OCI-LY1 (cell line): ENCODE results near the gene TRIB2.

Experiments
- H2AFZ ChIP-seq: fragments of 200-600 bp; sonication (generic), shearing (Covaris generic); 2 replicates; pipeline ENCODE4 v1.6.0; 2014; ENCODE audit warnings: antibody characterized with exemption, mild to moderate bottlenecking, low read length
- H3F3A ChIP-seq: fragments of 200-600 bp; sonication (generic), shearing (Covaris generic); 2 replicates; pipeline ENCODE4 v1.6.0; 2014; ENCODE audit warnings: mild to moderate bottlenecking, antibody characterized with exemption, low read length, moderate library complexity; ENCODE audit not compliant: insufficient read depth
- H3K27ac ChIP-seq: fragments of 200-600 bp; sonication (generic); 2 replicates; pipeline ENCODE4 v1.5.1; 2014; ENCODE audit warnings: low read length, mixed run types, mild to moderate bottlenecking, low read depth; ENCODE audit not compliant: poor library complexity, severe bottlenecking
- H3K27me3 ChIP-seq: fragments of 200-600 bp; sonication (generic); 2 replicates; pipeline ENCODE4 v1.6.0; 2014; ENCODE audit warnings: antibody characterized with exemption, mild to moderate bottlenecking, low read length, moderate library complexity; ENCODE audit not compliant: insufficient read depth
- H3K36me3 ChIP-seq: fragments of 200-600 bp; sonication (generic); 2 replicates; pipeline ENCODE4 v1.6.1; 2014; ENCODE audit warnings: mild to moderate bottlenecking, antibody characterized with exemption, low read length, moderate library complexity, mixed read lengths; ENCODE audit not compliant: insufficient read depth
- H3K4me1 ChIP-seq: fragments of 200-600 bp; sonication (generic); 2 replicates; pipeline ENCODE4 v1.5.1; 2014; ENCODE audit warnings: mild to moderate bottlenecking, low read length, moderate library complexity; ENCODE audit not compliant: insufficient read depth, severe bottlenecking
- H3K4me2 ChIP-seq: fragments of 200-600 bp; sonication (generic), shearing (Covaris generic); 2 replicates; pipeline ENCODE4 v1.6.1; 2014; ENCODE audit warnings: low read length
- H3K4me3 ChIP-seq: fragments of 200-600 bp; sonication (generic); 2 replicates; pipeline ENCODE4 v1.5.1; 2014; ENCODE audit warnings: low read length, low read depth, mild to moderate bottlenecking, mixed read lengths; ENCODE audit not compliant: poor library complexity, severe bottlenecking
- H3K79me2 ChIP-seq: fragments of 200-600 bp; shearing (Covaris generic); 2 replicates; pipeline ENCODE4 v1.6.1; 2016; ENCODE audit warnings: mixed run types, low read length, mixed read lengths; ENCODE audit not compliant: insufficient read depth
- H3K9ac ChIP-seq: fragments of 200-600 bp; sonication (generic), shearing (Covaris generic); 2 replicates; pipeline ENCODE4 v1.6.1; 2014; ENCODE audit warnings: mild to moderate bottlenecking, low read length, mixed read lengths
- H3K9me2 ChIP-seq: fragments of 200-600 bp; sonication (generic), shearing (Covaris generic); 2 replicates; pipeline ENCODE4 v1.6.1; 2014; ENCODE audit warnings: low read depth, mild to moderate bottlenecking, low read length, mixed read lengths
- H3K9me3 ChIP-seq: fragments of 200-600 bp; shearing (Covaris generic); 2 replicates; pipeline ENCODE4 v1.6.1; 2014; ENCODE audit warnings: low read length, mixed read lengths
- H4K20me1 ChIP-seq: fragments of 200-600 bp; sonication (generic), shearing (Covaris generic); 2 replicates; pipeline ENCODE4 v1.6.0; 2016; ENCODE audit warnings: mild to moderate bottlenecking, low read length; ENCODE audit not compliant: insufficient read depth
- EZH2 ChIP-seq: fragments of 200-600 bp; sonication (generic), shearing (Covaris generic); IDR thresholded peaks from 2 replicates; pipeline ENCODE4 v1.8.0; 2017; ENCODE audit warnings: borderline replicate concordance, mixed run types, mild to moderate bottlenecking, antibody characterized with exemption, low read length, moderate library complexity, mixed read lengths
- TF ChIP-seq, protein P1 (sequence below): fragments of 200-600 bp; sonication (generic), shearing (Covaris generic); IDR thresholded peaks from 2 replicates; pipeline ENCODE4 v1.5.1; 2017; ENCODE audit warnings: mild to moderate bottlenecking, antibody characterized with exemption, low read length, moderate library complexity, mixed read lengths

The TRIB2 gene

DNA sequence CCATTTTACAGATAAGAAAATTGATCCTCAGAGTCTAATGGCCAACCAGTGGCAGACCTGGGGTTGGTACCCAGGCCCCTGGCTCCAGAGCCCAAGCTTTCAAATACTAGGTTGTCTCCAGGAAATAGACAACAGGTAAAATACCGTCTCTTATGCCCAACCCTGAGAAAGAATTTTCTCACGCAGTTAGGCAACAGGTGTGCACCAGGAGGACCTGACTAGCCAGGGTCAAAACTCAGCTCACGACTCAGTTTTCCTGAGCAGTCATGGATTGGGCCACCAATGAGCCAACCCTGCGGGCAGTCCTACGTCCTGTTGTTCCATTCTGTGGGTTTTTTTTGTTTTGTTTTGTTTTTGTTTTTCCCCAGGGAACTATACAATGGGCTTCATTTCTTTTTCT is 13.5 kb downstream of the TRIB2 start:
- Histone ChIP-seq H3K4me3 (no peak overlapping the region), H3K27me3 (no peaks in the 10 kb centered on the region), H3K36me3 (peaks cover 100% of the 10 kb centered on the region), H3K9me3 (no peaks in the 10 kb centered on the region), H3K4me2 (no peak overlapping the region), H2AFZ (no peak overlapping the region), H3K9me2 (no peaks in the 10 kb centered on the region), H3K9ac (no peak overlapping the region), H4K20me1 (0 out of 2 replicates have a peak, but pooled peaks cover 3% of the 10 kb centered on the region), H3K79me2 (peaks cover 45% of the 10 kb centered on the region), H3K4me1 (peaks cover 38% of the 10 kb centered on the region), H3F3A (no peaks in the 10 kb centered on the region; the same call in 1 of the 2 replicates), H3K27ac (no peak overlapping the region)
- no peak for TF ChIP-seq EZH2
- TF ChIP-seq, protein P1, sequence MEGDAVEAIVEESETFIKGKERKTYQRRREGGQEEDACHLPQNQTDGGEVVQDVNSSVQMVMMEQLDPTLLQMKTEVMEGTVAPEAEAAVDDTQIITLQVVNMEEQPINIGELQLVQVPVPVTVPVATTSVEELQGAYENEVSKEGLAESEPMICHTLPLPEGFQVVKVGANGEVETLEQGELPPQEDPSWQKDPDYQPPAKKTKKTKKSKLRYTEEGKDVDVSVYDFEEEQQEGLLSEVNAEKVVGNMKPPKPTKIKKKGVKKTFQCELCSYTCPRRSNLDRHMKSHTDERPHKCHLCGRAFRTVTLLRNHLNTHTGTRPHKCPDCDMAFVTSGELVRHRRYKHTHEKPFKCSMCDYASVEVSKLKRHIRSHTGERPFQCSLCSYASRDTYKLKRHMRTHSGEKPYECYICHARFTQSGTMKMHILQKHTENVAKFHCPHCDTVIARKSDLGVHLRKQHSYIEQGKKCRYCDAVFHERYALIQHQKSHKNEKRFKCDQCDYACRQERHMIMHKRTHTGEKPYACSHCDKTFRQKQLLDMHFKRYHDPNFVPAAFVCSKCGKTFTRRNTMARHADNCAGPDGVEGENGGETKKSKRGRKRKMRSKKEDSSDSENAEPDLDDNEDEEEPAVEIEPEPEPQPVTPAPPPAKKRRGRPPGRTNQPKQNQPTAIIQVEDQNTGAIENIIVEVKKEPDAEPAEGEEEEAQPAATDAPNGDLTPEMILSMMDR, result no peak

DNA sequence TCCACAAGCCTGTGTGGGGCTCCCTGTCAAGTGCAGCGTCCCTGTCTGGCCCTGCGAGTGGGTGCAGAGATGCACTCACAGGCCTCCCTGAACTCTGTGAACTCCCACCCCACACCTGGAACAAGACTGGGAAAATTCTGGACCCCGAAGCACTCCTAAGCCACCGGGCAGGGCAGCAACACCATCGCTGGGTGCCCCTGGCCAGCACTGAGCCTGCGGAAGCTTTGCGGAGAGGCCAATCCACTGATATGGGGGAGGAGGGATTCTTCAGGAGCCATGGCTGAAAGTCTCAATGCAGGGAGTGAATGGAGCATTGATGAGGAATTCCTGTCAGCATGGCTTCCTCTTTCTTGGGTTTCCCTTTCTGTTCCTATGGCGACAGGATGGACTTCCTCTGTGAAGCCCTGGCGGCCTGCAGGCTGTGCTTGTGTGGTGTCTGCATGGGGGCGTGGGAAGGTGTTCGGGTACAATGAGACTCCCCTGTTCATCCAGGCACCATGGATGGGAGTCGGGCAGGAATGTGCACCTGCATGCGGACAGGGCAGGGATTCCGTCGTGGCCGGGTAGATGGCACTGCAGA is 15.1 kb downstream of the TRIB2 start:
- Histone ChIP-seq H3K9me3 (no peaks in the 10 kb centered on the region), H3K4me3 (no peak overlapping the region), H3K4me2 (no peak overlapping the region), H4K20me1 (0 out of 2 replicates have a peak, but pooled peaks cover 3% of the 10 kb centered on the region), H3F3A (no peaks in the 10 kb centered on the region; the same call in 1 of the 2 replicates), H2AFZ (no peak overlapping the region), H3K79me2 (peaks cover 35% of the 10 kb centered on the region), H3K27me3 (no peaks in the 10 kb centered on the region), H3K36me3 (peaks cover 100% of the 10 kb centered on the region), H3K9ac (no peak overlapping the region), H3K9me2 (no peaks in the 10 kb centered on the region), H3K27ac (no peak overlapping the region), H3K4me1 (peaks cover 22% of the 10 kb centered on the region)
- TF ChIP-seq EZH2, result no peak
- TF ChIP-seq, protein P1, result no peak

DNA sequence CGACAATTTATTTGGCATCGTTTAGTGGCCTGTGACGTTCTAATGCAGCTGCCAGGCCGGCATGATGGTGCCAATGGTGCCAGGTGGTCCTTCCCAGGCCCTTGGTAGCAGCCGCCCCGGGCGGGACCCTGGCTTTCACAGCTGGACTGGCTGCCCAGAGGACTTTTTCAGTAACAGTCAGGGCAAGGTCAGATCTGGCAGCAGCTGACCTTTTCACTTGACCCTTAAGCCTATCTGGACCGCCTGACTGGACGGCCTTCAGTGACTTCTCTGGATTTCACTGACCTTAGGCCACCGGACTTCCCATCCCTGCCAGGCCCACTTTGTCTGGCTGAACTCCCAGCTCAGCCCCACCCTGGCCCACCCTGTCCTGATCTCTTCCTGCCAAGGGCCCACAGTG is 15.9 kb downstream of the TRIB2 start:
- peaks cover 26% of the 10 kb centered on the region for H3K79me2 ChIP-seq
- H3F3A ChIP-seq, result no peaks in the 10 kb centered on the region; the same call in 1 of the 2 replicates
- no peak overlapping the region for H3K4me3 ChIP-seq
- no peak for TF ChIP-seq EZH2
- TF ChIP-seq, protein P1, result no peak
- no peaks in the 10 kb centered on the region for H3K9me2 ChIP-seq
- H3K4me1 ChIP-seq, result peaks cover 14% of the 10 kb centered on the region
- H3K27ac ChIP-seq, result no peak overlapping the region
- H3K9me3 ChIP-seq, result no peaks in the 10 kb centered on the region
- H4K20me1 ChIP-seq, result 0 out of 2 replicates have a peak, but pooled peaks cover 3% of the 10 kb centered on the region
- H3K4me2 ChIP-seq, result no peak overlapping the region
- no peak overlapping the region for H3K9ac ChIP-seq
- peaks cover 100% of the 10 kb centered on the region for H3K36me3 ChIP-seq
- H3K27me3 ChIP-seq, result no peaks in the 10 kb centered on the region
- no peak overlapping the region for H2AFZ ChIP-seq
